Measurements from ENCODE around the gene DENND1A.
A peak's percentile ranks its signal among the peaks of the same experiment; 100 is the strongest.

DENND1A gene

DNA sequence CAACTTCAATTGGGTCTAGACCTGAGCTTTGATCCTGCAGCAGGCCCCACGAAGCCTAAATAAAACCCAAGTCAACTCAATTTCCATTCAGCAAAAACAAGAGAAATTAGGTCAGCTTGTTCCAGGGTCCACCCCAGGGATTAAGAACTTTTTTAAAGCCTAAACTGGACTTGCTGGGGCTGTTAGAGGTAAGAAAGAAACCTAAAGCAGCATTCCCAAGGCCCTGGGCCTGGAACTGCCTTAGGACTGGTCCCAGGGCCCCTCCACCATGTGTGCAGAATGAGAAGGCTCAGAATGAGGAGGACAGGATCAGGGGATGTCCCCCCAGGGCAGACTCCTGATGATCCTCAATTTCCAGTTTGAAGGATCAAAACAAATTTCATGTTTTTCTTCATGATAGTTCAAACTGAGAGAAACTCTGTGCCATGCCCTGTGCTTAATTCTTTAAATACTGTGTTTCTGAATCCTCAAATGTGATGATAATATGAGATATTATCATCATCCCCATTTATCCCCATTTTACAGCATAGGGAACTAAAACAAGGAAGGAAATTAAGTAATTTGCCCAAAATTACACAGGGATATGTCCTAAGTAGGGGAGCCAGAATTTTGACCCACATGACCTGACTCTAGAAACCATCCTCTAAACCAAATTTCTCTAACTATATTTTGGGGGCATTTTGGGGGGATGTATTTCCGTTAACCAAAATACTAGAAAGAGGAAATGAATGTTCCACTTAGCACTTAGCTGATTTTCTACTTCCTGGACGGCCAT is 64.5 kb downstream of the DENND1A start:
- peak; percentile 8 for DNase-seq (ENCODE audit: low spot score)

DNA sequence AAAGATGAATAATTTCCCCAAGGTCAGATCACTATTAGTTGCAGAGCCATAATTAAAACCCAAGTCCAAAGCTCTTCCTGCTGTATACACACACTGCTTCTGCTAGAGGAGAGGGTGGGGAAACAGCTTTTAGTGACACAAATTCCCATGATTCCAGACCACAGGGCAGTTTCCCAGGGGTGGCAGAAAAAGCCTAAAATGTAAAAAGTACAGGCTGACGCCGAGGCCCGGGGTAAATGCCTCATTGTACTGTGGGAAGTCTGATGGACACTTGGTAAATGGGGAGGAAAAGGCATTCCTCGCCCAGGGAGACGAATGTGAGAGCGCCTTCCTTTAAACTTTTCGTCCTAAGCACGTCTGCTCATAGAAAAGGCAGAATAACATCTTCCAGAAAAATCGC is 65.7 kb downstream of the DENND1A start:
- DNase-seq (ENCODE audit: low spot score) = no peak

DNA sequence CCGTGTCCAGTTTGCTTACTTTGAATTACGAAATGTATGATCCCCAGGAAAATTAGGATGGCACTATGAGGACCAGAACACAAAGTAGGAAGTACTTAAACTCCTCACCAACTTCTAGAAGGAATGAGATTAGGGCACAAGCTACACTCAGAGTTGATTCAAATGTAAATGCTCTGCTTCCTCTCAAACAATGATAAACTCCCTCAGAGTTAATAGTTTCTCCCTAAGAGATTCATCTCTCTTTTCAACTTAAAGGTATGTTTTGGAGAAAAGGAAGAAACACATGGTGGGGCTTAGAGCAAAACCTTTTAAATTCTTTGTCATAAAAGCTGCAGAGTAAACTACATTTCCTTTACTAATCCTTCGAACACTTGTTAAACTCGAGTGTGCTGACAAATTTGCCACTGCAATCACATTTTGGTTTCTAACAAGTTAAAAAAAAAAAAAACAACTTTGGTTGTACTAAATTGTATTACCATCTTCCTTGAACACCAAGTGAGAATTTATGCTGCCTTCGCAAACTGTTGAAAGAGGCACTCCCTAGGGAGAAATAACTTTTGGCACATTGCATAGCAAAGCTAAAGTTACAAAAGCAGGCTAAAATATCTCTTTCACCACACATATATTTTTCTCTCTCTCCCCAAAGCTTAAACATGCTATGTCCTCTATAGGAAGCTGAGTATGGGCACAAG is 66.6 kb downstream of the DENND1A start:
- DNase-seq (ENCODE audit: low spot score) = no peak

DNA sequence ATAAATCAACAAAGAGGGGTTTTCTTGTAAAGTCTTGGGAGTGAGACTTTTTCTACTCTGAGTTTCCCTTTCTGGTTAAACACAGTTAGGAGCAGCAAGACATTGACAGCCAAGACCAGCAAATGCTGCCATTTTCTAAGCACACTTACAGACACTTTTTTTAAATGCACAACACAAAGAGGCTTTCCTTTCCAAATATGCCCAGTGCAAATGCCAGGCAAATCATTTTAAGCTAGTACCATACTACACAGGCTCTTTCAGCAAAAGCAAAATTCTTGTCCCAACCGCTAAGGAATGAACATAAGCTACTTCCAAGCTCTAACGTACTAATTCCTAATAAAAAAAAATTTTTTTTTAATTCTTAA is 68.2 kb downstream of the DENND1A start:
- no peak for DNase-seq (ENCODE audit: low spot score)

DNA sequence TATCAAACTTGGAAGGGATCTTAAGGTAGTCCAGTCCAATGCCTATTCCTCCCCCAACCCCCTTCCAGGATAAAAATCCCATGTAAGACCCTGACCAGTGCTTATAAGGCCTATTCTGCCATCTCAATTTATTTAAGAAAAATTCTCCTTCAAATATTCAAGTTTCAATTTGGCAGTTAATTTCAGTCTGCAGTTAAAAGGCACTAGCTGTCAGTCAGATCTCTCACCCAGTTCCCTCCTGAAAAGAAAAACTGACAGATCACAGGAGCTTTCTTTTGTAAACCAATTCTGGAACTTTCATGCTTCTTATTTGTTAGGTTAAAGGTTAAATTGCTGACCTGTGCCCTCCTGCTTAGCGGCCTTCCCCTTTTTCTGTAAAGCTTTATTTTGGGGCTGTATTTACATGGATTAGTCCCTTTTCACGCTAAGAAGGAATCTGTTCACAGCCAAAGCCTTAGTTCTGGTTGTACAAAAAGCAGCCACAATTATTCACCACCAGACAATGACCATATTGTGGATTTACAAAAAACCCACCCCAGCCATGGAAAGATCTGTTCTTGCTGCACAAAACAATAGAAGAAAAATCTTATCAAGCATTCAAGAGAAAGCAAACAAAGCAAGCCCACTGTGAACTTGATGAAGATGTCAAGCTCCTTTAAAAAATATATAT is 68.7 kb downstream of the DENND1A start:
- no peak for DNase-seq (ENCODE audit: low spot score)

DNA sequence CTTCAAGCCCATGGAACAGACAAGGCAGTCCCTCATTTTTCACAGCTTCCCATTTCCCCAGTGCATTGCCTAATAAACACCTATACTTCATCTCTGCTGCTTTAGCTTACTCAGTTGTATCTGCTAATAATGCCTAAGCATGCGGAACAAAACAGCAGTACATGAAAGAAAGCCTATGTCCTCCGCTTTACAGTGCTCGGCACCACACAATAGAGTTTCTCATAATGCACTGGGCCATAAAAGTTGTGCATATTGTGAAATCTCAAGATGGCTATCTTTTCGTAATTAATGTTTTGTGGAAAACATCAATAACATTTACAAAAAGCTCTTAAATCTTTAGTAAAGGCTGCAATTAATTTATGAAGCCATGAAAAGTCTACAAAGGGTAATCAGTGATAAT is 69.3 kb downstream of the DENND1A start:
- no peak for DNase-seq (ENCODE audit: low spot score)

DNA sequence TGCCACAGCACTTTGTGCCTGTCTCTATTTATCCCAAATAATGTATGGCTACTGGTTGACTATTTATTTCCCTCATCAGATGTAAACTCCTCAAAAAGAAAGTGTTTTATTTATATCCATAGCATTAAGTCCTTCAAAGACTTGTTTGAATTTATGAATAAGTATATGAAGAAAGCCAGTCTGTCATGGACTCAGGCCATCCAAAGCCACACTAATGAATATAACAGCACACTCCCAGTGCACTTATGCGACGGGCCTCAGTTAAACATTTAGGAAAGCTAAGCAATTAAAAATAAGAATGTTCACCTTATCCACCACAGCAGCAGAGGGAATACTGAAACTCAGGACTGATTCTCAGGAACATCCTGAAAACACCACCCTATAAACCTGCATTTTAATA is 77.5 kb downstream of the DENND1A start:
- DNase-seq (ENCODE audit: low spot score) = no peak

DNA sequence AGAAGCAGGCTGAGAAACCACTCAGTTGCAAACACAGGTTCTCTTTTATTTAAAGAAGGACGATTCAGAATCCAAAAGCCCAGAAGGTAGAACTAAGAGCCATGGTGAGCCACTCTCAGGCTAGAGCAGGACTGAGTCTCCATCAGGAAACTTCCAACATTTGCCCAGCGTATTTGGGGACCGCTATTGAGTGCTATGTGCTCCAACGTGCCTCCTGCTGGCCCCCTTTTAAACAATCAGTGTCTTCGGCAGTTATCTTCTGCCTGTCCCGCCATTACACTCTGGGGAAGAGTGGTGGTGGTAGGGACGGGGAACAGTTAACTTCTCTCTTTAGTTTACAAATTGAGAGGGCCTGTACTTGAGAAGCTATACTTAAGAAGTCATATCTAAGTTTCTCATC is 78.1 kb downstream of the DENND1A start:
- no peak for DNase-seq (ENCODE audit: low spot score)

DNA sequence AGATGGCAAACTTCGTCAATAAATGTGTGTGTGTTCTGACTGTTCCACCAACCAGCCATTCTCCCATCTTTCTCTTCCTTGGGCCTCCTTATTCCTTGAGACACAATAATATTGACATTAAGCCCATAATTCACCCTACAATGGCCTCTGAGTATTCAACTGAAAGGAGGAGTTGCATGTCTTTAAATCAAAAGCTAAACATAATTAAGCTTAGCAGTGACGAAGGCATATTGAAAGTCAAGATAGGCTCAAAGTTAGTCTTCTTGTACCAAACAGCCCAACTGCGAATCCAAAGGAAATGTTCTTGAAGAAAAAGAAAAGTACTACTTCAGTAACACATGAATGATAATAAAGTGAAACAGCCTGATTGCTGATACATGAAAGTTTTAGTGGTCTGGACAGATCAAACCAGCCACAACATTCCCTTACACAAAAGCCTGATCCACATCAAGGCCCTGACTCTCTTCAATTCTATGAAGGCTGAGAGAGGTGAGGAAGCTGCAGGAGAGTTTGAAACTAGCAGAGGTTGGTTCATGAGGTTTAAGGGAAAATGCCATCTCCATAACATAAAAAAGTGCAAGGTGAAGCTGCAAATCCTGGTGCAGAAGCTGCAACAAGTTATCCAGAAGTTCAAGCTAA is 81.4 kb downstream of the DENND1A start:
- DNase-seq (ENCODE audit: low spot score) = no peak

DNA sequence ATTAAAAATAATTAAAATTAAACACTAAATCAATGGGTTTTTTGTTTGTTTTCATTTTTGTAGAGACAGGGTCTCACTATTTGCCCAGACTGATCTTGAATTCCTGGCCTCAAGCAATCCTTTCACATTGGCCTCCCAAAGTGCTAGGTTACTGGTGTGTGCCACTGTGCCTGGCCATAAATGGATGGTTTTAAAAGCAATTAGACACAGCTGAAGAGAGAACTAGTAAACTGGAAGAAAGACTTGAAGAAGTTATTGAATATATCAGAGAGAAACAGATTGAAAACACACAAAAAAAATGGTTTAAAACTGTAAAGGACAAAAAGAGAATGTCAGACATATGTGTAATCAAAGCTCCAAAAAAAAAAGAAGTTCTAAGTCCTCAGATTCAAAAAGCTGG is 83.0 kb downstream of the DENND1A start:
- no peak for DNase-seq (ENCODE audit: low spot score)

DNA sequence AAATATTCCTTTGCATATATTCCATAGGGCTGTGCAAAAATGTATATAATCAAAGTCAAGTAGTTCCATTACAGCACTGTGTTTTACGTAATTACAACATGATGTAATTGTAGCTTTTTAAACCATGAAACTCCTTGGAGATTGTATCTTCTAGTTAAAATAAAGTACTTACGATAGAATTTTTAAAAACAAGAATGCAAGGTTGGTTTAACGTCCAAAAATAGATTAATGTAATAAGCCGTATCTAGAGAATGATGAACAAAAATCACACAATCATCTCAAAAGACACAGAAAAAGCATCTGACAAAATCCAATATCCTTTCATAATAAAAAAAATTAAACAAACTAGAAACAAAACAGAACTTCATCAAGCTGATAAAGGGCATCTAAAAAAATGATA is 86.2 kb downstream of the DENND1A start:
- DNase-seq (ENCODE audit: low spot score) = no peak

DNA sequence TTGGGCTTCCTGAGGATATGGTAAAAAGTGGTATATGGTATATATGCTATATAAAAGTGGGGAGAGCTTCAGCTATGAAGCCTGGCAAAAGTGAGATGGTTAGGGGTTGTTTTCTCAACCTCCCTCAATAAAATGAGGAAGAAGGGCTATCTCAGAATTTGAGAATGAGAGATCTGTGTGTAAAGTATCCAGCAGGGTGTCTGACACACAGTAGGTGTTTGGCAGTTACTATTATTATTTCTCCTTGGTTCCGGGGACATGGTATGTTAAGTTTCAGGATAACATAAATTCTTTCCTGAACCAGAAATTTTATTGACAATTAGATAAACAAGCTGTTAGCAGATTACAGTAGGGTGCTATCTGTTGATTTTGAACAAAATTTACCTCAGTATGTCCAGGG is 94.1 kb downstream of the DENND1A start:
- DNase-seq (ENCODE audit: low spot score) = no peak

DNA sequence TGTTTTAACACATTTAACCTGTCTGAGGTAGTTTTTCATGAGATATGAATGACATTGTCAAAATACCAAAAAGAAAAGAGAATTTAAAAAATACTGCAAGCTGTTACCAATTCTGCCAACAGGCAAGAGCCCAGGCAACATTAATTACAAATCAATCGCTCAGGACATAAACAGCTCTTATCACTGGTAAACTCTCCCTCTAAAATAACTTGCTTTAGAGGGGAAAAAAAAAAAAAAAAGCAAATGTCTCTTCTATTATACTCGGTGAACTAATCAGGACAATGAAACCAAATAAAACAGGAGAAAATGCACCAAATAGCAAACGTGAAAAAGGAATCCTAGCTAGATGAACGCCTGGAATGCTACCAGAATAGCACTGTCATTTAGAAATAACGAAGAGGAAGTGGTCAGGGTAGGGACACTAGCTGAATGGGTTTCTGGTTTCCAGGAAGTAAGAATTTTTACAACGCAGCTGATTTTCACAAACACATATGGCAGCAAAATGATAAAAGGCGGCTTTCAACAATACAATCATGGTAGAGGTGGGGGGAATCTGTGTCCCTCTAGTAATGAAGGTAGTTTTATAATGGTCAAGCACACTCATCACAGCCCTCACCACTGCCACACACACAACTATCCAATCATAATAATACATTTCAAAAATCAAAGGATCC is 94.9 kb downstream of the DENND1A start:
- DNase-seq (ENCODE audit: low spot score) = no peak

DNA sequence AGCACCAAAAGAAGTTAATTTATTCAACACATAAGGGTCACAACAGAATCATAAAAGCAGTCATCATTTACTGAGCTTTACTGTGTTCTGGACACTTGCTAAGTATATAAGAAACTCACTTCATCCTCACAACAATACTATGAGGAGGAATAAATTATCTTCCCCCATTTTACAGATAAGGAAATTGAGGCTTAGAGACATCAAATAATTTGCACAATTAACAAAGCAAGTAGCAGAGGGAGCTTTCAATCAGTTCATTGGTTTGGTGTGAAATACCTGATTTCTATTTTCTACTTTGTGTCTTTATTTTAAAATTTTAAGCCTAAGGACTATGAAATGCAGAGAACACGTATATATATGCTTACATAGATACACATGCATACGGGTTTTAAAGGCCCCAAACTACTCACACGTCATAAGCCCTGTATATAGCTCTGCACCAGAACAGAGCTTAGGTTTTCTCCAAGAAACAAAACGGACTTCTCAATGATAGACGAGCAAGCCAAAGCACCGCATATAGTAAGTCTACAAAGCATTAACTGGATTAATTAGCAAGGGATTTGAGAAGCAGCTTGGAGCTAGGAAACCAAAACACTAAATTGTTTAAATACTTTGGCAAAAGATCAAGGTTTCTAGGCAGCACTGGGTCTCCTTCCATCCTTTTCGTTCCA is 95.6 kb downstream of the DENND1A start:
- no peak for DNase-seq (ENCODE audit: low spot score)

DNA sequence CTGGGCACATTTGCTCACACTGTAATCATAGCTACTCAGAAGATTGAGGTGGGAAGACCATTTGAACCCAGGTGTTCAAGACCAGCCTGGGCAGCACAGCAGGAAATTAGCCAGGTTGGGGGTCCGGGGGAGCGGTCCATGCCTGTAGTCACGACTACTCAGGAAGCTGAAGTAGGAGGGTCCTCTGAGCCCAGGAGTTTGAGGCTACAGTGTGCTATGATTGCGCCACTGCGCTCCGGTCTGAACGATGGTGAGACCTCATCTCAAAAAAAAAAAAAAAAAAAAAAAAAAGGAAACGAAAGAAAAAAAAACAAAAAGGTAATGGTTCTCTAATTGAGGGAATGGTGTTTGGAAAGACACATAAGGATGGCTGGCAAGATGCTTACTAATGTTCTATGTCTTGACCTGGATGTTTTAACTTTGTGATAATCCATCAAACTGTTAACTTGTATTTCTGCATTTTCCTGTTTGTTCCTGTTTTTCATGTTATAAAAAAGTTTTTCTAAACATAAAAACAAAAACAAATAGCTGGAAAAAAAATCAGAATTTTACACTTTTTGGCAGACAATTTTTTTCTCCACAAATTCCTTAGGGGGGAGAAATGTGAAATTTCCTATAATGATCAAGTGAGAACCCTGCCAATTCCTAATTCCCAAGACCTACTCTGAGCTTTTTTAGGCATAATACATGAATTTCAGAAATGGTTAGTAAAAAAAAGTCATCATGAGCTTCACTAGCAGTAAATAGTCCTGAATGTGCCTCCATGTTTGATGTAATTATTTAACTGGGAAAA is 96.9 kb downstream of the DENND1A start:
- no peak for DNase-seq (ENCODE audit: low spot score)

DNA sequence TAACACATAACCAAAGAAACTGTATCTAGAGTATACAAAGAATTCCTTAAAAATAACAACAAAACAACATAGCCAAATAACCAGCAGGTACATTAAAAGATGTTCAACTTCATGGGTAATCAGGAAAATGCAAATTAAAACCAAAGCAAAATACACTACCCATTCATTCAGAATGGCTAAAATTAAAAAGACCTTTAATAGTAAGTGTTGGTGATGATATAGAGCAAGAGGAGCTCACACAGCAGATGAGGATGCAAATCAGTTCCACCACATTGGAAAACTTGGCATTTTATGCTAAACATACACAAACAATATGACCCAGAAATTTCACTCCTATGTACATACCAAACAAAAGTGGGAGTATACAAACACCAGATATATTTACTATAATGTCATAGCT is 97.8 kb downstream of the DENND1A start:
- no peak for DNase-seq (ENCODE audit: low spot score)

DNA sequence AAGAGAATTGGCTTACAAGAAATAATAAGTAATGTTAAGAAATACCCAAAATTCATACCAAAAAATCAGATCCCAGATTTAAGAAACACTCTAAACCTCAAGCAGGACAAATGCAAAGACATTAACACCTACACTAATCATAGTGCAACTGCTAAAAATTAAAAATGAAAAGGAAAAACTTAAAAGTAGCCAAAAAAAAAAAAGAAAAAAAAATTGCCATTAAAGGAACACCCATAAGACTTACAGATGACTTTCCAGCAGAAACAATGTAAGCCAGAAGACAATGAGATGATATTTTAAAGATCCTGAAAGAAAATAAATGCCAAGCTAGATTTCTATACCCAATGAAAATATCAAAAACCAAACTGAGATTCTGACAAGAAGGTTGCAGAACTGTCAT is 101.5 kb downstream of the DENND1A start:
- no peak for DNase-seq (ENCODE audit: low spot score)

DNA sequence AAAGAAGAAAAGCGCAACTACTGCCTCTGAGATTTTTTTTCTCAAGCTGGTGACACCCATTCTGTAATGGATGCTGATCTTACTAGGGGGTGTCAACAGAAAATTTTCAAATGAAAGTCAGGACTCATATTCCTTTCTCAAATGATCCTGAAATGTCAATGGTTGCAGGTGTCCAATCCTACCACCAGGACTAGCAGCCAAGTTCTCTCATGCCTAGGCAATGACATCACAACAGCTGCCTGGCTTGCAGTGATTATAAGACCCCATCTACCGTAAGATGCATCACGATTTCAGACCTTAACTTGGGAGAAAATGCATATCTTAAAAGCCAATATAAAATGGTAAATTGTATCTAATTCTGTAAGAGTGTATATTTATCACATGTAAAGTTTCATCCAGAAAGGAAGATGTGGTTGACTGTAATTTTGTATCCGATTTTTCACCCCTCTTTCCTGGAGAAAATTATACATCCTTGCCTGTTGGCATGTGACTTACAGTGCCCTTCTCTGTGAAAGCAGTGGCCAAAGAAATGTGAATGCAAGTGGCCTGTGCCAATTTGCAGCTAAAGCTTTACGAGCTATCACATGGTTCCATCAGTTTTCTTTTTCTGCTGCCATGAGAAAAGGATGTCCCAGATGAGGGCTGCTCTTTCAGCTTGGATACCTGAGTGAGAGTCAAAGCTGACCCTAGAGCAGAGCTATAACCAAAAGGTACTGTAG is 104.4 kb downstream of the DENND1A start:
- DNase-seq (ENCODE audit: low spot score) = no peak

DNA sequence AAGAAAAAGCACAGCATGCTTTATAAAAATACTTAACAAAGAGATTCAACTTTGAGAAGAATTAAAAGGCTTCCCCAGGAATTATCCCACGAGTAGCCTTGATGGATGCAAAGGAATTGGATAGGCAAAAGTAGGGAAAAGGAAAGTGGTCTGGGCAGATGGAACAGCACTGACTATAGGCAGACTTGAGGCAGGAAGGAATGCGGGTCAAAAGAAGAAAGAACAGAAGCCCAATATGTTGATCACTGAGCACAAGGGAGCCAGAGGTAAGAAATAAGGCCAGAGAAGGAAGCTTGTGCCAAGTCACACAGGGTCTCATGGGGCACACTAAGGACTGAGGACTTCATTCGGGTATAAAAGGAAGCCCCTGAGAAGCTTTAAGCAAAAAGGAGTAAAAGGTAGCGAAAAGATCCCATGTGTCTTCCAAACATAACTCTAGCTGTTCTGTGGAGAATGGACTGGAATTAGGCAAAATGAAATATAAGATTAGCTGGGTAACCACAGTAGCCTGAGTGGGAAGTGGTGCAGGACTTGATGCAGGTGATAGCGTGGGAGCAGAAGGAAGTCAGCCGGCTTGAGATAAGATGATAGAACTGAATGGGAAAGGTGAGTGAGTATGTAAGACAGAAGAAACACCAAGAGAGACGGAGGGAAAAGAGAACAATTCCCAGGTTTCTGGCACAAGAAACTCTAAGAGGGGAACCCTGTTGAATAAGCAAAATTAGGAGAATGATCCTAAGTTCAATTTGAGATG is 106.6 kb downstream of the DENND1A start:
- no peak for DNase-seq (ENCODE audit: low spot score)

All from cerebellar cortex (tissue), 1 donor.